HG03064 (cell line): ENCODE results near the gene SLC22A9.
"Not testable (repeated sequence)": the region's sequence is repeated elsewhere in the genome, so short reads cannot be mapped to it uniquely, and the experiment has no call there.

Experiments used
- ATAC-seq: cut with Tn5 transposase; IDR thresholded peaks from one replicate; pipeline ENCODE4 v1.9.1; 2021; ENCODE audit warnings: low read depth; ENCODE audit not compliant: unreplicated experiment

Gene SLC22A9

GRCh38 chr11:63369165-63369970 lies at the start of gene SLC22A9:
TSS of gene SLC22A9 (plus strand) at chr11:63369785. CDS start at chr11:63370057, 272 bp downstream.
- ATAC-seq: no peak

GRCh38 chr11:63321723-63322122 lies 47.9 kb upstream of the SLC22A9 start:
- no peak for ATAC-seq

- not testable (repeated sequence) for ATAC-seq
Observed at GRCh38 chr11:63335089-63335488, 34.5 kb upstream of the SLC22A9 start.

GRCh38 chr11:63337070-63337469 lies 32.5 kb upstream of the SLC22A9 start:
- ATAC-seq: no peak

- no peak for ATAC-seq
Observed at GRCh38 chr11:63343130-63343529, 26.5 kb upstream of the SLC22A9 start.

- no peak for ATAC-seq
Observed at GRCh38 chr11:63352144-63352543, 17.4 kb upstream of the SLC22A9 start.

GRCh38 chr11:63362196-63362793 lies 7.3 kb upstream of the SLC22A9 start:
- no peak for ATAC-seq

- ATAC-seq: no peak
Observed at GRCh38 chr11:63369971-63370588, 495 bp downstream of the SLC22A9 start.

GRCh38 chr11:63371396-63371795 lies 1.8 kb downstream of the SLC22A9 start:
- ATAC-seq: no peak

GRCh38 chr11:63375434-63375833 lies 5.8 kb downstream of the SLC22A9 start:
- ATAC-seq: no peak

- ATAC-seq: no peak
Observed at GRCh38 chr11:63380130-63380529, 10.5 kb downstream of the SLC22A9 start.

GRCh38 chr11:63395697-63396096 lies 26.1 kb downstream of the SLC22A9 start:
- ATAC-seq: no peak

- ATAC-seq: no peak
Observed at GRCh38 chr11:63404161-63404935, 34.8 kb downstream of the SLC22A9 start.

GRCh38 chr11:63405114-63405513 lies 35.5 kb downstream of the SLC22A9 start:
- no peak for ATAC-seq

GRCh38 chr11:63406458-63406857 lies 36.9 kb downstream of the SLC22A9 start:
- ATAC-seq: no peak

GRCh38 chr11:63417174-63417852 lies 47.7 kb downstream of the SLC22A9 start:
- ATAC-seq: no peak

- no peak for ATAC-seq
Observed at GRCh38 chr11:63427971-63428508, 58.5 kb downstream of the SLC22A9 start.

GRCh38 chr11:63430731-63431130 lies 61.1 kb downstream of the SLC22A9 start:
- not testable (repeated sequence) for ATAC-seq

- ATAC-seq: not testable (repeated sequence)
Observed at GRCh38 chr11:63435351-63435750, 65.8 kb downstream of the SLC22A9 start.

- not testable (repeated sequence) for ATAC-seq
Observed at GRCh38 chr11:63435831-63436230, 66.2 kb downstream of the SLC22A9 start.
